ENCODE results near the gene VLDLR.

- no peak for TF ChIP-seq CTCF (IDR thresholded peaks at IDR 0.05; ENCODE audit: insufficient read depth, low read length, poor library complexity, severe bottlenecking)
- TF ChIP-seq EZH2phosphoT487 (conservative IDR thresholded peaks at IDR 0.05; ENCODE audit: low read length) = no peak
Measured at GRCh38 chr9:2639786-2640185, 18.2 kb downstream of the VLDLR start.

Measured in SU-DHL-6 (cell line).